K562 (cell line): ENCODE measurements around the gene CCNB1IP1. TPM values are rescaled to one million over a fixed set of nuclear protein-coding genes. Genes with fewer than 3 reads are reported as not detected.

Experiments
- CREM ChIP-seq: IDR thresholded peaks from 2 replicates; pipeline ENCODE4 v1.6.1; 2014; ENCODE audit warnings: antibody characterized with exemption, low read depth
- EP400 ChIP-seq: fragments of 450-650 bp; IDR thresholded peaks from 2 replicates; pipeline ENCODE4 v1.6.1; 2017; ENCODE audit warnings: antibody characterized with exemption, mild to moderate bottlenecking, moderate library complexity
- GATAD2A ChIP-seq: fragments of 450-650 bp; IDR thresholded peaks from 2 replicates; pipeline ENCODE4 v1.6.1; 2017
- KDM4B ChIP-seq, 2 experiments: fragments of 450-650 bp in 1 of 2; sonication (generic) in 1 of 2; IDR thresholded peaks; 2 replicates each; pipeline ENCODE4 v1.6.1; 2016 to 2017; ENCODE audit warnings: borderline replicate concordance in 2 of 2, antibody characterized with exemption in 1 of 2, low read depth in 1 of 2, mild to moderate bottlenecking in 1 of 2
- KHSRP ChIP-seq: fragments of 450-650 bp; IDR thresholded peaks from 2 replicates; pipeline ENCODE4 v1.6.1; 2017
- KLF16 ChIP-seq: IDR thresholded peaks from 2 replicates; pipeline ENCODE4 v1.6.1; 2016; ENCODE audit warnings: antibody characterized with exemption
- MNT ChIP-seq, 2 experiments: fragments of 450-650 bp; conservative IDR thresholded peaks; 2 replicates each; pipeline ENCODE4 v1.6.1; 2017; ENCODE audit warnings: mild to moderate bottlenecking in 2 of 2, moderate library complexity in 2 of 2
- PML ChIP-seq: IDR thresholded peaks from 2 replicates; pipeline ENCODE4 v1.6.1; 2012; ENCODE audit warnings: low read length, inconsistent platforms
- SAP30 ChIP-seq: fragments of 200-600 bp; sonication (generic); IDR thresholded peaks from 2 replicates; pipeline ENCODE4 v1.6.1; 2012; ENCODE audit warnings: borderline replicate concordance, low read depth, mild to moderate bottlenecking, moderate library complexity, low read length, control low read depth, inconsistent platforms; ENCODE audit not compliant: insufficient read depth, poor library complexity, severe bottlenecking
- SETDB1 ChIP-seq: IDR thresholded peaks from one replicate; pipeline ENCODE4 v1.6.1; 2012; ENCODE audit warnings: low read length, control low read depth, inconsistent platforms
- SMARCC2 ChIP-seq: fragments of 450-650 bp; IDR thresholded peaks from 2 replicates; pipeline ENCODE4 v1.6.1; 2017; ENCODE audit warnings: antibody characterized with exemption, moderate library complexity, mild to moderate bottlenecking, low read depth
- ZNF143 ChIP-seq: sonication (generic); formaldehyde crosslinking; IDR thresholded peaks from 2 replicates; pipeline ENCODE4 v1.9.0; 2022; ENCODE audit warnings: mild to moderate bottlenecking, missing genetic modification reagents
- ZNF316 ChIP-seq: fragments of 450-650 bp; IDR thresholded peaks from 2 replicates; pipeline ENCODE4 v1.6.1; 2016
- ZNF354B ChIP-seq: fragments of 250-450 bp; sonication (Bioruptor Pico); IDR thresholded peaks from 2 replicates; pipeline ENCODE4 v1.4.0; 2020
- ZNF592 ChIP-seq: fragments of 450-650 bp; IDR thresholded peaks from 2 replicates; pipeline ENCODE4 v1.6.1; 2017; ENCODE audit warnings: antibody characterized with exemption, mild to moderate bottlenecking
- ZNF780A ChIP-seq: fragments of 250-450 bp; sonication (Bioruptor Pico); IDR thresholded peaks from 2 replicates; pipeline ENCODE4 v1.5.0; 2021; ENCODE audit warnings: mild to moderate bottlenecking
- polyA plus RNA-seq, 8 experiments: library from polyadenylated mRNA; depleted of rRNA in 4 of 8; stranded (reverse) in 5 of 8; unstranded in 3 of 8; fragments of >200 nt; fragmentation: Nextera tagmentation in 2 of 8; fragmentation: Illumina TruSeq in 1 of 8; extraction: Ambion mirVana in 2 of 8; extraction: Trizol in 1 of 8; gene quantifications; 2 replicates each; pipeline versions ENCODE4 v1.2.1 to v1.2.3, GENCODE V29; 2011 to 2014; ENCODE audit warnings: inconsistent platforms in 1 of 8, missing spikeins in 1 of 8
- total RNA-seq, 7 experiments: library from RNA; depleted of rRNA in 6 of 7; stranded (reverse); fragments of >200 nt in 6 of 7; fragmentation: Illumina TruSeq in 2 of 7; extraction: Trizol in 2 of 7; gene quantifications; 2 replicates each; pipeline versions ENCODE4 v1.2.1 to v1.2.3, GENCODE V29; 2011 to 2021; ENCODE audit warnings: low replicate concordance in 1 of 7
- TF ChIP-seq, protein P1 (sequence below): fragments of 450-650 bp; IDR thresholded peaks from 2 replicates; pipeline ENCODE4 v1.6.1; 2018; ENCODE audit not compliant: partially characterized antibody
- TF ChIP-seq, protein P2 (sequence below): fragments of 450-650 bp; formaldehyde crosslinking; IDR thresholded peaks from 2 replicates; pipeline ENCODE4 v1.4.0; 2020; ENCODE audit warnings: mild to moderate bottlenecking, mixed read lengths

Gene CCNB1IP1
- total and polyA plus RNA-seq, 9 of the 15 experiments (the other 6 are each of a cell fraction or from before 2014, with no cell fraction given) = 51.8 to 152 (median 81.0) TPM

GRCh38 chr14:20343092-20343861 lies 10.2 kb upstream of the CCNB1IP1 start, which contains the start of gene PARP2 (continued):
- TF ChIP-seq KLF16 = no peak
- TF ChIP-seq SETDB1 = no peak
- TF ChIP-seq ZNF316 = peak; percentile 65
- peak; percentile 87 for TF ChIP-seq PML
- no peak for TF ChIP-seq ZNF354B
- TF ChIP-seq EP400 = peak; percentile 72
- peak; percentile 44; the same call in 1 of the 2 replicates for TF ChIP-seq KHSRP
- peak; percentile 77 to 88 for TF ChIP-seq MNT (conservative IDR thresholded peaks at IDR 0.05)
- no peak for TF ChIP-seq ZNF780A (CRISPR knock-in tag)
- no peak for TF ChIP-seq GATAD2A
- no peak for TF ChIP-seq SMARCC2
- TF ChIP-seq, protein P1, sequence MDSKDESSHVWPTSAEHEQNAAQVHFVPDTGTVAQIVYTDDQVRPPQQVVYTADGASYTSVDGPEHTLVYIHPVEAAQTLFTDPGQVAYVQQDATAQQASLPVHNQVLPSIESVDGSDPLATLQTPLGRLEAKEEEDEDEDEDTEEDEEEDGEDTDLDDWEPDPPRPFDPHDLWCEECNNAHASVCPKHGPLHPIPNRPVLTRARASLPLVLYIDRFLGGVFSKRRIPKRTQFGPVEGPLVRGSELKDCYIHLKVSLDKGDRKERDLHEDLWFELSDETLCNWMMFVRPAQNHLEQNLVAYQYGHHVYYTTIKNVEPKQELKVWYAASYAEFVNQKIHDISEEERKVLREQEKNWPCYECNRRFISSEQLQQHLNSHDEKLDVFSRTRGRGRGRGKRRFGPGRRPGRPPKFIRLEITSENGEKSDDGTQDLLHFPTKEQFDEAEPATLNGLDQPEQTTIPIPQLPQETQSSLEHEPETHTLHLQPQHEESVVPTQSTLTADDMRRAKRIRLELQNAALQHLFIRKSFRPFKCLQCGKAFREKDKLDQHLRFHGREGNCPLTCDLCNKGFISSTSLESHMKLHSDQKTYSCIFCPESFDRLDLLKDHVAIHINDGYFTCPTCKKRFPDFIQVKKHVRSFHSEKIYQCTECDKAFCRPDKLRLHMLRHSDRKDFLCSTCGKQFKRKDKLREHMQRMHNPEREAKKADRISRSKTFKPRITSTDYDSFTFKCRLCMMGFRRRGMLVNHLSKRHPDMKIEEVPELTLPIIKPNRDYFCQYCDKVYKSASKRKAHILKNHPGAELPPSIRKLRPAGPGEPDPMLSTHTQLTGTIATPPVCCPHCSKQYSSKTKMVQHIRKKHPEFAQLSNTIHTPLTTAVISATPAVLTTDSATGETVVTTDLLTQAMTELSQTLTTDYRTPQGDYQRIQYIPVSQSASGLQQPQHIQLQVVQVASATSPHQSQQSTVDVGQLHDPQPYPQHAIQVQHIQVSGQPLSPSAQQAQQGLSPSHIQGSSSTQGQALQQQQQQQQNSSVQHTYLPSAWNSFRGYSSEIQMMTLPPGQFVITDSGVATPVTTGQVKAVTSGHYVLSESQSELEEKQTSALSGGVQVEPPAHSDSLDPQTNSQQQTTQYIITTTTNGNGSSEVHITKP = peak; percentile 28
- TF ChIP-seq ZNF592 = peak; percentile 43; the same call in 1 of the 2 replicates
- TF ChIP-seq CREM = peak; percentile 99
- TF ChIP-seq, protein P2, sequence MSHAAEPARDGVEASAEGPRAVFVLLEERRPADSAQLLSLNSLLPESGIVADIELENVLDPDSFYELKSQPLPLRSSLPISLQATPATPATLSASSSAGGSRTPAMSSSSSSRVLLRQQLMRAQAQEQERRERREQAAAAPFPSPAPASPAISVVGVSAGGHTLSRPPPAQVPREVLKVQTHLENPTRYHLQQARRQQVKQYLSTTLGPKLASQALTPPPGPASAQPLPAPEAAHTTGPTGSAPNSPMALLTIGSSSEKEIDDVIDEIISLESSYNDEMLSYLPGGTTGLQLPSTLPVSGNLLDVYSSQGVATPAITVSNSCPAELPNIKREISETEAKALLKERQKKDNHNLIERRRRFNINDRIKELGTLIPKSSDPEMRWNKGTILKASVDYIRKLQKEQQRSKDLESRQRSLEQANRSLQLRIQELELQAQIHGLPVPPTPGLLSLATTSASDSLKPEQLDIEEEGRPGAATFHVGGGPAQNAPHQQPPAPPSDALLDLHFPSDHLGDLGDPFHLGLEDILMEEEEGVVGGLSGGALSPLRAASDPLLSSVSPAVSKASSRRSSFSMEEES (CRISPR knock-in tag) = no peak
- peak in 1 of 2 experiments; percentile 84; a peak in 1 of 4 replicates for TF ChIP-seq KDM4B (IDR thresholded peaks at IDR 0.05; ENCODE audit: borderline replicate concordance in 2 of 2, low read depth in 1 of 2)
- peak; percentile 95 for TF ChIP-seq ZNF143 (CRISPR knock-in tag)
- no peak for TF ChIP-seq SAP30
